ENCODE measurements around the gene ESAM. TPM values are rescaled to one million over a fixed set of nuclear protein-coding genes. Genes with fewer than 3 reads are reported as not detected.

Gene ESAM
- total and polyA plus RNA-seq, 10 of the 15 experiments (the other 5 are each of a cell fraction or from before 2014, with no cell fraction given), result 2.7 to 43.6 (median 19.5) TPM

DNA sequence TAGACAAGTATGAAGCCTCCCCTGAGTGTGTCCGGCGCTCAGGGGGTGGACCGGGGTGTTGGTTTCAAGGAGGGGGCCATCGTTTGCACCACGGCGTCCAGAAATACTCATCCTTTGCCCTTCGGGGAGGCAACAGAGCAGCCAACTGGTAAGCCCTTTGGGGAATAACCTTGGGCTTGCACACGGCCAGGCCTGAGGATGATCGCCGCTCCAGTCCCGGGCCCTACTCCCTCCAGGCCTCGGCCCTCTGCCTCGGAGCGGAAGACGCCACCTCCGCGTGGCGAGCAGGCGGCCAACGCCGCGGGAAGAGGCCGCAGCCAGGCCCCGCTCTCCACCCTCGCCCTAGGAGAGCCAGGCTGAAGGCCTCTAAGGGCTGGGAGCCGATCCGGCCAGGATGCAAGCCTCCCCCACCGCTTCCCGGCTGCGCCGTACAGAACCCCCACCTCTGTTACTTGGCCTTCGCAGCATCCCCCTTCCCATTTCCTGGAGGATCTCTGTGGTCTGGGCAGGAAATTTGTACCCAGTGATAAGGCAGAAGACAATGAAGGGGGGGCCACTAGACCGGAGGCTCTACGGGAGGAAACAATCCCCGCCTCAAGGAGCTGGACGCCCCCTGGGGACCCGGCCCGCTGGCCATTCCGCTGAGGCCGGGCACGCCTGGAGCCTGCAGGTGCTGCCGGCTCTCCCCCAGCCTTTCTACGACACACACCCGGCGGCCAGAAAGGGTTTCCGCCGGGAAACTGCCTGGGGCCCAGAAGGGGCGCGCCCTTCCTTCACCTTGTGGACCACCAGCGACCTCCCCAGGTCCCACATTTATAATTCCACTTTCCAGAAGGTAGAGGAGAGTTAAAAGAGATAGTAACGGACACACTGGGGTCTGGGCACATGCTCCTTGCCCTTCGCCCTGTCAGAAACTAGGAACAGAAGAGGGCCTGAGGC, 2.6 kb downstream of the ESAM start (continued):
- TF ChIP-seq, protein P1, sequence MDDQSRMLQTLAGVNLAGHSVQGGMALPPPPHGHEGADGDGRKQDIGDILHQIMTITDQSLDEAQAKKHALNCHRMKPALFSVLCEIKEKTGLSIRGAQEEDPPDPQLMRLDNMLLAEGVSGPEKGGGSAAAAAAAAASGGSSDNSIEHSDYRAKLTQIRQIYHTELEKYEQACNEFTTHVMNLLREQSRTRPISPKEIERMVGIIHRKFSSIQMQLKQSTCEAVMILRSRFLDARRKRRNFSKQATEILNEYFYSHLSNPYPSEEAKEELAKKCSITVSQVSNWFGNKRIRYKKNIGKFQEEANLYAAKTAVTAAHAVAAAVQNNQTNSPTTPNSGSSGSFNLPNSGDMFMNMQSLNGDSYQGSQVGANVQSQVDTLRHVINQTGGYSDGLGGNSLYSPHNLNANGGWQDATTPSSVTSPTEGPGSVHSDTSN (IDR thresholded peaks at IDR 0.05; ENCODE audit: insufficient replicate concordance, low read depth, low read length), result no peak
- peak in 1 of 2 experiments; percentile 17; a peak in 1 of 4 replicates for TF ChIP-seq IKZF2 (IDR thresholded peaks at IDR 0.05)
- TF ChIP-seq JUNB (IDR thresholded peaks at IDR 0.05), result no peak
- 0 out of 2 replicates have a peak, but pooled peaks have one; percentile 29 for TF ChIP-seq GATAD2B (conservative IDR thresholded peaks at IDR 0.05; ENCODE audit: low read depth)
- TF ChIP-seq EED (IDR thresholded peaks at IDR 0.05; ENCODE audit: low read depth), result 0 out of 2 replicates have a peak, but pooled peaks have one; percentile 12
- TF ChIP-seq, protein P2, sequence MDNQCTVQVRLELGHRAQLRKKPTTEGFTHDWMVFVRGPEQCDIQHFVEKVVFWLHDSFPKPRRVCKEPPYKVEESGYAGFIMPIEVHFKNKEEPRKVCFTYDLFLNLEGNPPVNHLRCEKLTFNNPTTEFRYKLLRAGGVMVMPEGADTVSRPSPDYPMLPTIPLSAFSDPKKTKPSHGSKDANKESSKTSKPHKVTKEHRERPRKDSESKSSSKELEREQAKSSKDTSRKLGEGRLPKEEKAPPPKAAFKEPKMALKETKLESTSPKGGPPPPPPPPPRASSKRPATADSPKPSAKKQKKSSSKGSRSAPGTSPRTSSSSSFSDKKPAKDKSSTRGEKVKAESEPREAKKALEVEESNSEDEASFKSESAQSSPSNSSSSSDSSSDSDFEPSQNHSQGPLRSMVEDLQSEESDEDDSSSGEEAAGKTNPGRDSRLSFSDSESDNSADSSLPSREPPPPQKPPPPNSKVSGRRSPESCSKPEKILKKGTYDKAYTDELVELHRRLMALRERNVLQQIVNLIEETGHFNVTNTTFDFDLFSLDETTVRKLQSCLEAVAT (IDR thresholded peaks at IDR 0.05), result peak; percentile 44; the same call in 1 of the 2 replicates

All from GM12878 (cell line).